HepG2 (cell line): ENCODE measurements around the gene C2CD4A.

Experiments used
- CTCF ChIP-seq: sonication (generic); formaldehyde crosslinking; IDR thresholded peaks from 2 replicates; pipeline ENCODE4 v1.5.0; 2020; ENCODE audit warnings: mild to moderate bottlenecking, missing genetic modification reagents, moderate library complexity
- HDAC6 ChIP-seq: fragments of 200-600 bp; sonication (generic); IDR thresholded peaks from 2 replicates; pipeline ENCODE4 v1.7.0; 2017; ENCODE audit warnings: mild to moderate bottlenecking, antibody characterized with exemption, low read length, low read depth
- MEF2D ChIP-seq: sonication (generic); formaldehyde crosslinking; IDR thresholded peaks from 2 replicates; pipeline ENCODE4 v1.5.1; 2020; ENCODE audit warnings: mild to moderate bottlenecking, missing genetic modification reagents
- NFRKB ChIP-seq: fragments of 450-650 bp; IDR thresholded peaks from 2 replicates; pipeline ENCODE4 v1.6.1; 2017
- NKX3-1 ChIP-seq: sonication (generic); formaldehyde crosslinking; IDR thresholded peaks from 2 replicates; pipeline ENCODE4 v1.5.0; 2020; ENCODE audit warnings: missing genetic modification reagents
- RBAK ChIP-seq: sonication (generic); formaldehyde crosslinking; IDR thresholded peaks from 2 replicates; pipeline ENCODE4 v1.5.1; 2020; ENCODE audit warnings: mild to moderate bottlenecking, missing genetic modification reagents
- ZBTB21 ChIP-seq: sonication (generic); formaldehyde crosslinking; IDR thresholded peaks from 2 replicates; pipeline ENCODE4 v1.4.0; 2020; ENCODE audit warnings: missing genetic modification reagents

- TF ChIP-seq HDAC6 (no peak), CTCF (CRISPR knock-in tag) (peak; percentile 27; the same call in 1 of the 2 replicates), NKX3-1 (CRISPR knock-in tag) (no peak), ZBTB21 (CRISPR knock-in tag) (no peak), NFRKB (no peak), MEF2D (CRISPR knock-in tag) (no peak), RBAK (CRISPR knock-in tag) (no peak)
Observed at GRCh38 chr15:62067448-62068044, 769 bp downstream of the C2CD4A start.
